ENCODE measurements around the gene DOC2A. TPM values are rescaled to one million over a fixed set of nuclear protein-coding genes. Genes with fewer than 3 reads are reported as not detected.

DOC2A gene
- total and polyA plus RNA-seq, 2 of the 4 experiments (the other 2 are of a cell fraction) = under 0.01 to 0.48 TPM

DNA sequence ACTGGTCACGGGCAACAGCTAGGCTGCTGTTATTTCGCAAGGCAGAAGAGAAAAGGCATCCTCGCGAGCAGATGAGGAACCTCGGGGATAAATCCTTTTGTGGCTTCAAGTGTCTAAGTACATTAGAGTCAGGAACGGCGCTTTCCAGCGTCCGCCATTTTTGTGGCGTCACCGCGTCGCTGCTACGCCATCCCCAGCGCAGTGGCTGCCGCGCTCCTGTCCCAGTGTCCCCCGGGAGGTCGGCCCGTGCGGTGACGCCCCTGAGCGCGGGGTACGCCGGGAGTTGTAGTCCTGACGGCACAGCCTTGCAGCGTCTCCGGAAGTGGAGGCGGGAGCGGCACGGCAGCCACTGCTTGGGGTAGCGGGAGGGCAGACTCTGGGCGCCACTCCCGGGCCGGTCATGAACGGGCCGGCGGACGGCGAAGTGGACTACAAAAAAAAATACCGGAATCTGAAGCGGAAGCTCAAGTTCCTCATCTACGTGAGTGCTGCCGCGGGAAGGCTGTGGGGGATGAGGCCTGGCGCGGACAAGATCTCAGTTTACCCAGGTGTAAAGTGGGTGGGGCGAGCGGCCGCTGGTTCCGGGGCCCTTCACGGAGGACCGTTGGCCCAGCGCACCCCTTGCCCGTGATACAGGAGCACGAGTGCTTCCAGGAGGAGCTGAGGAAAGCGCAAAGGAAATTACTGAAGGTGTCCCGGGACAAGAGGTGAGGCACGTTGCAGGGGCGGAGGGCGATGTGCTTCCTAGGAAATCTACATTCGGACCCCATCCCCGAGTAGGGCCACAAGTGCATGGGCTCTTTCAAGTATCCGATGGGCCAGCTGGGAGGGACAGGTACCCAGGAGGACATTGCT lies 14.7 kb downstream of the DOC2A start, which contains the start of gene INO80E:
Gene INO80E (plus strand): TSS at position 331 of the 855 bp plus-strand sequence. CDS start 70 bp downstream, at position 401.
- peaks cover 16% of the 10 kb centered on the region for H3K36me3 ChIP-seq (ENCODE audit: control insufficient read depth, insufficient read depth, low read length)
- peak within 1 kb of the TSS; percentile 99 for H3K14ac ChIP-seq (replicated peaks; ENCODE audit: low read depth, low read length)
- H2BK120ac ChIP-seq (ENCODE audit: low read depth, low read length) = peak within 1 kb of the TSS; percentile 88
- H3K9ac ChIP-seq (ENCODE audit: low read depth, low read length) = peak within 1 kb of the TSS; percentile 85
- peak within 1 kb of the TSS; percentile 98 for H2AK9ac ChIP-seq (replicated peaks; ENCODE audit: low read depth, low read length, poor library complexity)
- peak within 1 kb of the TSS; percentile 65 for H3K4me3 ChIP-seq (ENCODE audit: insufficient read depth, low read depth, low read length)
- ATAC-seq (ENCODE audit: low read depth) (peak; percentile 98), DNase-seq (peak; percentile 93)
- POLR2A ChIA-PET (ENCODE audit: unreplicated experiment) = interaction anchor here (0.6 kb wide), 1 partner anchor 10 kb away, joined by 5 read pairs; no protein-coding TSS in a partner anchor
- H2AK5ac ChIP-seq (ENCODE audit: low read depth, low read length) = peak within 1 kb of the TSS; percentile 97
- H2AFZ ChIP-seq (replicated peaks; ENCODE audit: low read length, poor library complexity) = peak within 1 kb of the TSS; percentile 99
- no peaks in the 10 kb centered on the region for H3K9me3 ChIP-seq (ENCODE audit: control insufficient read depth, insufficient read depth, low read length)
- peaks cover 8% of the 10 kb centered on the region for H3K4me1 ChIP-seq (ENCODE audit: control insufficient read depth, insufficient read depth, low read length)
- H3K9me1 ChIP-seq (ENCODE audit: insufficient read depth, low read length) = peaks cover 7% of the 10 kb centered on the region; the same call in 1 of the 2 replicates
- H3K4ac ChIP-seq (ENCODE audit: low read depth, low read length) = peak within 1 kb of the TSS; percentile 99
- H2BK15ac ChIP-seq (ENCODE audit: low read depth, low read length) = peak within 1 kb of the TSS; percentile 90; the same call in 1 of the 3 replicates
- BruUV-seq (replicated peaks) = no TSS peak
- peaks cover 16 to 48% of the 10 kb centered on the region in 2 experiments; a peak in 3 of 4 replicates for H3K79me1 ChIP-seq (ENCODE audit: low read depth in 1 of 2, low read length in 2 of 2)
- H3K4me2 ChIP-seq (ENCODE audit: low read depth, low read length) = peak within 1 kb of the TSS; percentile 95
- H4K8ac ChIP-seq (ENCODE audit: low read depth in 2 of 2, low read length in 2 of 2) = peak within 1 kb of the TSS; percentile 93 to 100
- dilution Hi-C loops (cut with HindIII; ENCODE audit: low sequenced_read_pairs, unreplicated experiment) = no loop called here
- peak within 1 kb of the TSS; percentile 99 for H4K91ac ChIP-seq (ENCODE audit: insufficient read depth, low read depth, low read length)
- peak within 1 kb of the TSS; percentile 100 for H3K56ac ChIP-seq (ENCODE audit: extremely low read depth, insufficient read depth, low read length)
- peak within 1 kb of the TSS; percentile 32 for H3K18ac ChIP-seq (ENCODE audit: low read depth, low read length)
- intact Hi-C loops (cut with micrococcal nuclease) = loop anchor here (2.0 to 5.0 kb wide), 2 partner anchors 69 to 133 kb away; partner anchors contain the start of genes CDIPT and KCTD13
- H2BK5ac ChIP-seq (ENCODE audit: low read depth, low read length, poor library complexity, severe bottlenecking) = peak within 1 kb of the TSS; percentile 82
- no peaks in the 10 kb centered on the region for H4K20me1 ChIP-seq (ENCODE audit: insufficient read depth, low read length)
- no peaks in the 10 kb centered on the region for H3K27me3 ChIP-seq (ENCODE audit: control insufficient read depth, insufficient read depth, low read length)
- H2BK20ac ChIP-seq (ENCODE audit: low read depth, low read length) = peak within 1 kb of the TSS; percentile 37; the same call in 1 of the 2 replicates
- CTCF ChIA-PET = interaction anchor here (1.7 kb wide), 1 partner anchor 181 kb away, joined by 4 read pairs; the partner anchor contains the start of gene PAGR1
- H3K23ac ChIP-seq (ENCODE audit: low read depth, low read length) = peak within 1 kb of the TSS; percentile 98
- peak within 1 kb of the TSS; percentile 79 for H3K27ac ChIP-seq (ENCODE audit: insufficient read depth, low read length)
- in situ Hi-C loops (cut with MboI; ENCODE audit: low sequenced_read_pairs) = no loop called here
- peak within 1 kb of the TSS; percentile 69 for H4K5ac ChIP-seq (ENCODE audit: low read depth, low read length)
- 0% methylated on average over 35 of the region's 65 CpGs; no CpG with 5 or more reads in 1 of the 2 experiments for WGBS, 2 experiments (ENCODE audit: extremely low coverage in 2 of 2, insufficient read length in 1 of 2)
- TF ChIP-seq NFE2L2 (IDR thresholded peaks at IDR 0.05; ENCODE audit: low read depth, low read length) = no peak
- peak; percentile 69 for TF ChIP-seq POLR2A (IDR thresholded peaks at IDR 0.05; ENCODE audit: low read depth, low read length)
- no peak for TF ChIP-seq RFX5 (IDR thresholded peaks at IDR 0.05; ENCODE audit: low read depth, low read length)
- TF ChIP-seq MXI1 (IDR thresholded peaks at IDR 0.05; ENCODE audit: borderline replicate concordance, low read depth, low read length) = 0 out of 2 replicates have a peak, but pooled peaks have one; percentile 47
- peak; percentile 1; the same call in 1 of the 2 replicates for TF ChIP-seq RAD21 (IDR thresholded peaks at IDR 0.05; ENCODE audit: low read length)
- TF ChIP-seq CHD1 (IDR thresholded peaks at IDR 0.05; ENCODE audit: low read depth, low read length) = no peak
- TF ChIP-seq FOS (IDR thresholded peaks at IDR 0.05; ENCODE audit: low read depth, low read length) = no peak
- TF ChIP-seq, protein P1, sequence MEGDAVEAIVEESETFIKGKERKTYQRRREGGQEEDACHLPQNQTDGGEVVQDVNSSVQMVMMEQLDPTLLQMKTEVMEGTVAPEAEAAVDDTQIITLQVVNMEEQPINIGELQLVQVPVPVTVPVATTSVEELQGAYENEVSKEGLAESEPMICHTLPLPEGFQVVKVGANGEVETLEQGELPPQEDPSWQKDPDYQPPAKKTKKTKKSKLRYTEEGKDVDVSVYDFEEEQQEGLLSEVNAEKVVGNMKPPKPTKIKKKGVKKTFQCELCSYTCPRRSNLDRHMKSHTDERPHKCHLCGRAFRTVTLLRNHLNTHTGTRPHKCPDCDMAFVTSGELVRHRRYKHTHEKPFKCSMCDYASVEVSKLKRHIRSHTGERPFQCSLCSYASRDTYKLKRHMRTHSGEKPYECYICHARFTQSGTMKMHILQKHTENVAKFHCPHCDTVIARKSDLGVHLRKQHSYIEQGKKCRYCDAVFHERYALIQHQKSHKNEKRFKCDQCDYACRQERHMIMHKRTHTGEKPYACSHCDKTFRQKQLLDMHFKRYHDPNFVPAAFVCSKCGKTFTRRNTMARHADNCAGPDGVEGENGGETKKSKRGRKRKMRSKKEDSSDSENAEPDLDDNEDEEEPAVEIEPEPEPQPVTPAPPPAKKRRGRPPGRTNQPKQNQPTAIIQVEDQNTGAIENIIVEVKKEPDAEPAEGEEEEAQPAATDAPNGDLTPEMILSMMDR (conservative IDR thresholded peaks at IDR 0.05; ENCODE audit: low read depth, low read length) = no peak
- peak; percentile 60 for TF ChIP-seq MAZ (IDR thresholded peaks at IDR 0.05; ENCODE audit: borderline replicate concordance, low read depth, low read length)
- TF ChIP-seq RCOR1 (IDR thresholded peaks at IDR 0.05; ENCODE audit: insufficient replicate concordance, low read length) = no peak
- TF ChIP-seq BHLHE40 (IDR thresholded peaks at IDR 0.05; ENCODE audit: low read depth, low read length) = peak; percentile 84; the same call in 1 of the 2 replicates
- TF ChIP-seq, protein P2, sequence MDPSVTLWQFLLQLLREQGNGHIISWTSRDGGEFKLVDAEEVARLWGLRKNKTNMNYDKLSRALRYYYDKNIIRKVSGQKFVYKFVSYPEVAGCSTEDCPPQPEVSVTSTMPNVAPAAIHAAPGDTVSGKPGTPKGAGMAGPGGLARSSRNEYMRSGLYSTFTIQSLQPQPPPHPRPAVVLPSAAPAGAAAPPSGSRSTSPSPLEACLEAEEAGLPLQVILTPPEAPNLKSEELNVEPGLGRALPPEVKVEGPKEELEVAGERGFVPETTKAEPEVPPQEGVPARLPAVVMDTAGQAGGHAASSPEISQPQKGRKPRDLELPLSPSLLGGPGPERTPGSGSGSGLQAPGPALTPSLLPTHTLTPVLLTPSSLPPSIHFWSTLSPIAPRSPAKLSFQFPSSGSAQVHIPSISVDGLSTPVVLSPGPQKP (IDR thresholded peaks at IDR 0.05; ENCODE audit: borderline replicate concordance, low read depth, low read length) = no peak
- TF ChIP-seq MAFK (IDR thresholded peaks at IDR 0.05; ENCODE audit: low read depth, low read length) = no peak

Measured in IMR-90 (cell line).